ENCODE results near the gene NTM. TPM values are rescaled to one million over a fixed set of nuclear protein-coding genes. Genes with fewer than 3 reads are reported as not detected.

The NTM gene
- total and polyA plus RNA-seq, 2 donors (not counting 3 experiments of a cell fraction or from before 2014, with no cell fraction given): 1.00 to 1.1 TPM

DNA sequence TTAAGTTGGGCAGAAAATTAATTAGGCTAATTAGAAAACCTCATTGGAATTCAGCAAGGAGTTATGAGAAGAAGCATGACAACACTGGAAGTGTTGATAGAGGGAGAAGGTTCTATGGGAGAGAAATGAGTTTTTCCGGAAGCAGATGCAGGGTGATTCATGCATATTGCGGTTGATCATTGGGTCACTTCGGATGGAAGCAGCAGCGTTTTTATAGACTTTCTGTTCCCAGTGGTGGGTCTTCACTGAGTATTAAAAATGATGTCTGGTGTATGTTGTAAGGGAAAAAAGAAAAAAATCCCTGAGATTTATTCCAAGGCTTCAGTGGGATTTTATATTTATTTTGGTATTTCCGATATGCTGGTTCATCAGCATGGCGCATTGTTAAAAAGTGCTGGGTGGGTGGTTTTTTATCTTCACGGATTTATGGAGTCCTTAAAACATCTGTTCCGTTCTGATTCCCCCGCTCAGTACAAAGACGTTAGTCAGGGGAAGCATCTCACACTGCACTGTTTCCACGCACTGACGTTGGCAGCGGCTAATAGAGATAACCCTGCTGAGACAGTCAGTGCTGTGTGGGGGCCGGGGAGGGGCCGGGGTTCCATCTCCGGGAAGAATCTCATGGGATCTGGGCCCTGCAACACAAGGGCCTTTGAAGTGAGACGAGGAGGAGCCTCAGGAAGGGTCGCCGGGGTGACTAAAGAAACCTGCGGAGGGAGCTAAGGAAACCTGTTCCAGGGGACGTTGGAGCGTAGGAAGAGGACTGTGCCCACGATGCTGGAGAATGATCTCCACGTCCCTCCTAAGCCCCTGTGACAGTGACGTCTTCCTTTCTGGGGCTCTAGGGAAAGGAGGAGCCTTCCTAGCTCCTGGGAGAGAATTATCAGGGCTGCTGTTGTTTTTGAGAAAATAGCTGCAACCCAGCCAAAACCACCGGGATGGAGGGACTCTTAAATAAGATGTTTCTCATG is 390.0 kb downstream of the NTM start:
- ChIA-PET CTCF (interaction anchor here (0.6 to 2.9 kb wide), 11 partner anchors 11 to 1115 kb away, joined by 3 to 21 read pairs (median 4); no protein-coding TSS in a partner anchor), POLR2A (no interaction called here)
- dilution Hi-C loops (cut with MboI; ENCODE audit: extremely low pct_ligation_motif_present, low sequenced_read_pairs) (no loop called here), intact Hi-C loops (cut with micrococcal nuclease) (no loop called here)
- H3K27ac ChIP-seq (ENCODE audit: insufficient read depth, low read depth, low read length): peak overlapping the region; percentile 23
- H3K4me2 ChIP-seq (ENCODE audit: insufficient read depth, low read length): no peak overlapping the region
- TF ChIP-seq EZH2 (IDR thresholded peaks at IDR 0.05; ENCODE audit: borderline replicate concordance, low read depth, low read length, severe bottlenecking) (no peak), GATA2 (IDR thresholded peaks at IDR 0.05; ENCODE audit: insufficient read depth, insufficient read length, low read depth, low read length) (no peak), CTCF (IDR thresholded peaks at IDR 0.05; ENCODE audit: extremely low read depth in 1 of 2, insufficient read depth in 1 of 2, low read depth in 1 of 2, low read length in 2 of 2) (no peak), FOS (IDR thresholded peaks at IDR 0.05; ENCODE audit: borderline replicate concordance, insufficient read depth, low read length) (no peak), POLR2A (IDR thresholded peaks at IDR 0.05; ENCODE audit: low read depth, low read length) (no peak), MAX (IDR thresholded peaks at IDR 0.05; ENCODE audit: insufficient read depth, insufficient read length) (no peak), MYC (IDR thresholded peaks at IDR 0.05; ENCODE audit: low read depth, low read length) (no peak), JUN (IDR thresholded peaks at IDR 0.05; ENCODE audit: borderline replicate concordance, insufficient read depth, insufficient read length, low read depth) (peak; percentile 9), POLR2AphosphoS5 (IDR thresholded peaks at IDR 0.05; ENCODE audit: insufficient read depth, low read depth, low read length) (no peak)
- H3K9me1 ChIP-seq (replicated peaks; ENCODE audit: control insufficient read depth, extremely low read depth, insufficient read depth, low read length): no peaks in the 10 kb centered on the region
- no TSS peak for BruUV-seq (replicated peaks)
- DNase-seq (ENCODE audit: low read depth, low spot score): no peak
- no peaks in the 10 kb centered on the region for H3K36me3 ChIP-seq (ENCODE audit: control insufficient read depth in 2 of 2, extremely low read depth in 1 of 2, insufficient read depth in 2 of 2, low read length in 2 of 2)
- no peaks in the 10 kb centered on the region for H4K20me1 ChIP-seq (replicated peaks; ENCODE audit: control insufficient read depth, extremely low read depth, insufficient read depth, low read length)
- FAIRE-seq: no peak
- no peaks in the 10 kb centered on the region for H3K79me2 ChIP-seq (ENCODE audit: control insufficient read depth, insufficient read depth, low read length)
- H3K4me1 ChIP-seq (ENCODE audit: control insufficient read depth, extremely low read depth, insufficient read depth, low read length): peaks cover 13% of the 10 kb centered on the region
- peak overlapping the region; percentile 67 for H2AFZ ChIP-seq (ENCODE audit: low read depth, low read length)
- H3K27me3 ChIP-seq (ENCODE audit: control insufficient read depth in 2 of 2, insufficient read depth in 2 of 2, low read length in 2 of 2): no peaks in the 10 kb centered on the region
- no peak overlapping the region for H3K4me3 ChIP-seq (replicated peaks in 1 of 3; ENCODE audit: insufficient read depth in 1 of 3, low read depth in 1 of 3, low read length in 3 of 3)
- H3K9ac ChIP-seq (replicated peaks; ENCODE audit: extremely low read depth, insufficient read depth, low read length): no peak overlapping the region
- H3K9me3 ChIP-seq (replicated peaks; ENCODE audit: control insufficient read depth, insufficient read depth, low read length): no peaks in the 10 kb centered on the region

All from endothelial cell of umbilical vein (primary cell).